Measurements from ENCODE around the gene TMEM128. TPM values are rescaled to one million over a fixed set of nuclear protein-coding genes. Genes with fewer than 3 reads are reported as not detected.

The TMEM128 gene
- total RNA-seq, 4 donors from 2014 or later: 9.4 to 27.3 (median 15.3) TPM

DNA sequence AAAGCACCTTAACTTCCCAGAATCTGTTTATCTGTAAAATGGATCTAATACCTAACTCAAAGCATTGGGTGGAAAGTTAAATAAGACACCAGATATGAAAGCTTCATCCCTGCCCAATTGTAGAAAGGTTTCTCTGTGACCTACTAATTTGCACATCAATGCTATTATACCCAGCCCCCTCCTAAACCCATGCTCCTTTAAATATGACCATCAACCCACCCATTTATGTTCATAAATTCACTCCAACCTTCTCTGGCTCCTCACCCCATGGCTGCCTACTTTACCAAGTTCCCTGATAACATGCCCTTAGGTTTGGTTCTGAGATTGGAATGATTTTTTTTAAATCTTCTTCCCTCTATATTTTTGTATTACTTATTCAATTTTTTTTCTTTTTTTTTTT is 40.1 kb upstream of the TMEM128 start:
- ATAC-seq (ENCODE audit: low FRiP score) (no peak), DNase-seq (ENCODE audit: low spot score) (no peak)
- TF ChIP-seq, protein P1, sequence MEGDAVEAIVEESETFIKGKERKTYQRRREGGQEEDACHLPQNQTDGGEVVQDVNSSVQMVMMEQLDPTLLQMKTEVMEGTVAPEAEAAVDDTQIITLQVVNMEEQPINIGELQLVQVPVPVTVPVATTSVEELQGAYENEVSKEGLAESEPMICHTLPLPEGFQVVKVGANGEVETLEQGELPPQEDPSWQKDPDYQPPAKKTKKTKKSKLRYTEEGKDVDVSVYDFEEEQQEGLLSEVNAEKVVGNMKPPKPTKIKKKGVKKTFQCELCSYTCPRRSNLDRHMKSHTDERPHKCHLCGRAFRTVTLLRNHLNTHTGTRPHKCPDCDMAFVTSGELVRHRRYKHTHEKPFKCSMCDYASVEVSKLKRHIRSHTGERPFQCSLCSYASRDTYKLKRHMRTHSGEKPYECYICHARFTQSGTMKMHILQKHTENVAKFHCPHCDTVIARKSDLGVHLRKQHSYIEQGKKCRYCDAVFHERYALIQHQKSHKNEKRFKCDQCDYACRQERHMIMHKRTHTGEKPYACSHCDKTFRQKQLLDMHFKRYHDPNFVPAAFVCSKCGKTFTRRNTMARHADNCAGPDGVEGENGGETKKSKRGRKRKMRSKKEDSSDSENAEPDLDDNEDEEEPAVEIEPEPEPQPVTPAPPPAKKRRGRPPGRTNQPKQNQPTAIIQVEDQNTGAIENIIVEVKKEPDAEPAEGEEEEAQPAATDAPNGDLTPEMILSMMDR (IDR thresholded peaks at IDR 0.05): no peak

DNA sequence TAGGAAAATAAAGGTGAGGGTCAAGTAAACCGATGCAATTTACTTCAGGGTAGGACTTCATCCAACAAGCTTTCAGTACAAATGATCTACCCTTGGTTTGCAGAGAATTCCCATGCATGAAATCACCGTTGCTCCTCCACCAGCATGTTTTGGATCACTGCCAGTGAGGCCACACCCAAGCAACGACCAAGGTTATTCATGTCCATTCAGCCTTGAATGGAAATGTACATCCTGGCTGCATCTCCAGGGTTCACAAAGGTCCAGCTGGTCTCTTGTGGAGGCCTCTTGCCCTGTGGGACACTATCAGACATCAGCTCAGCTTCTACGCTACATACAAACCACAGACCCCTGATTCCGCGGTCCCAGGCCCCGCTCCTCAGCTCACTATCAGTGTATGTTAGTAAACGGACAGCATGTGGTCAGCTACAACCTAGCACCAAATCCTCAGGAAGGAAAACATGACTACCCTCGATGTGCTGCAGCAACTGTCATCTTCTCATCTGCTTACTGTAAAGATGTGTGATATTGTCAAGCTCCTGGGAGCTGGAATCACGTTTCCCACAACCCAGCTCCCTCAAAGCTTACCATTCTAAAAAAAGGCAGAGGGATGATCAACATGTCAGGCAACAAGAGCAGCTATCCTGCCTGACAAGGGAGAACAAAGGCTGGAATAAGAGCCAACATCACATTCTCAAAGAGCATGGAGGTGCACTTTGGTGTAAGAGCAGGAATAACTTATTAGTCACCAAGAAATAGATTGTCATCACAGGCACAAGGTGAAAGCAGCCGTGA is 37.0 kb upstream of the TMEM128 start:
- no peak for ATAC-seq (ENCODE audit: low FRiP score)
- no peak for DNase-seq (ENCODE audit: low spot score)
- TF ChIP-seq, protein P1 (IDR thresholded peaks at IDR 0.05): no peak

DNA sequence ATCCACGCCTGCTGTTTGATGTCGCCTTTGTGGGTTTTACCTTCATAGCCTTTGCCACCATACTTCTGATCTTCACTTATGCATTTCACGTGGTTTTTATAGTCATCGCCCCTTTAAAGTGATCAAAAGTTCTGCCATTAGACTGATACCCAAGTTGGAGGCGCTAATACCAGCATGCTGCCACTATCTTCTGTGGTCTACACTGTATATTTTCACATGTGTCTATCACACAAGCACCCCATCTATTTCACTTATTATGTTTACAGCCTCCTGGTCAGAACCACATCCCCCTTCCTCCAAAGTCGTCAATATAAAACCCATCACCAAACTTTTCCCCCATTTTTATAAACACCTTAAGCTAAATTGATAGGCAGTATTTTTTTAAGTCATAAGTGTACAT is 33.8 kb upstream of the TMEM128 start:
- no peak for ATAC-seq (ENCODE audit: low FRiP score)
- no peak for DNase-seq (ENCODE audit: low spot score)
- TF ChIP-seq, protein P1 (IDR thresholded peaks at IDR 0.05): no peak

DNA sequence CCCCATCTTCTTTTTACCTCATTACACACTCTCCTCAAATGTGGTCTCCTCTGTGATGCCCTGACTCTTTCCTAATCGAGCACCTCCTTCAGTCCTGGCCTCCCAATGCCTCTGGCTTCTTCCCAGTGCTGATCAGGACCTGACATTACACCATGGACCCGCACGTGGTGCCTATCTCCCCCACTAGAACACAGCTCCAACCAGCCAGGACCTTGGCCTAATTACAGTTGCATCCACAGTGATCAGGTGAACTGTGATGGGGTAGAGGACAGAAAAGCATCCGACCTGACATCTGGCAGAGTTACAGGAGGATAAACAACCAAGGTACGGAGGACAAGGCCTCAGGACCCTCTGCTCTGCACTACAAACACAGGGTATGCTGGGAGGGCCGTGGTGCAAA is 29.5 kb upstream of the TMEM128 start:
- ATAC-seq (ENCODE audit: low FRiP score) (no peak), DNase-seq (ENCODE audit: low spot score) (no peak)
- TF ChIP-seq, protein P1 (IDR thresholded peaks at IDR 0.05): no peak

DNA sequence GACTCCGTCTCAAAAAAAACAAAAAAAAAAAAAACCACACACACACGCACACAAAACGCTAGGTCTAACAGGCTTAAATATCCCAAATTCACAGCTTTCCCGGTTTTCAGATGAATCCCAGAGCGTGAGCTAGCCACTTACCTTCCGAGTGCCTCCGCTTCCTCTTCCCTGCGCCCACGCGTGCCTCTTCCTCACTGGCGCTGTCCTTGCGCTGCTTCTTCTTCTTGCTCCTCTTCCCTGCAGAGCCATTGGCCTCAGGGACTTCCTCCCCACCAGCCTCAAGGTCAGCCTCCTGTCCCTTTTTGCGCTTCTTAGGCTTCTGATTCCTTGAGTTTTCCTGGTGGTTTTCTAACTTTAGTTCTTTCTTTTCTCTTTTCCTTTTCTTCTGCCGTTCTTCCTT is 26.2 kb upstream of the TMEM128 start:
- ATAC-seq (ENCODE audit: low FRiP score) (no peak), DNase-seq (ENCODE audit: low spot score) (no peak)
- TF ChIP-seq, protein P1 (IDR thresholded peaks at IDR 0.05): no peak

DNA sequence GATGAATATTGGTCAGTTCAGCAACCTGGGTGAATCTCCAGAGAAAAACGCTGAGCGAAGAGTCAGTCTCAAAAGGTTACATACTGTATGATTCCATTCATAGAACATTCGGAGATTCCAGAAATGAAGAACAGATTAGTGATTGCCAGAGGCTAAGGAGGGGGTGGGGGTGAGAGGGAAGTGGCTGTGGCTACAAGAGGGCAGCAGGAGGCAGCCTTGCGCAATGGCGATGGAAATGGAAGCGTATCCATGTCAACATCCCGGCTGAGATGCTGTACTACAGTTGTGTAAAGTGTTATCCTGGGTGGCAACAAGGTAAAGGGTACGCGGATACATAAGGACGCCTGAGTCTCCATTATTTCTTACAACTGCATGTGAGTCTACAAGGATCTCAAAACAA is 23.9 kb upstream of the TMEM128 start:
- TF ChIP-seq, protein P1 (IDR thresholded peaks at IDR 0.05): no peak
- DNase-seq (ENCODE audit: low spot score): no peak
- ATAC-seq (ENCODE audit: low FRiP score): no peak

DNA sequence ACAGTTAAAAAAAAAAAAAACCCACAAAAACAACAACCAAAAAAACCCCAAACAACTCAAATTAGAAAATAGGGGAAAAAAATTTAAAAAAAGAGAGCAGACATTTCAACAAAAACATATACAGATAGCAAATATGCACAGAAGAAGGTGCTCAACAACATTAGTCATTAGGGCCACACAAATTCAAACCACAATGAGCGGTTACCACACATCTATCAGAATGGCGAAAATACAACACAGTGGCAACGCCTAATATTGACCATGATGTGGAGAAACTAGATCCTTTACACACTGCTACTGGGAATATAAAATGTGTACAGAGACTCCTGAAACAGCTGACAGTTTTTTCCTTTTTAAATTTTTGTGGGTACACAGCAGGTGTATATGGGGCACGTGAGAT is 22.5 kb upstream of the TMEM128 start:
- ATAC-seq (ENCODE audit: low FRiP score): no peak
- TF ChIP-seq, protein P1 (IDR thresholded peaks at IDR 0.05): no peak
- no peak for DNase-seq (ENCODE audit: low spot score)
